Neural cell (in vitro differentiated cells): Measurements from ENCODE around the gene NUDT3. TPM values are rescaled to one million over a fixed set of nuclear protein-coding genes. Genes with fewer than 3 reads are reported as not detected.

Source experiments
- H2AFZ ChIP-seq: fragments of 200-600, 300-800 bp; sonication (generic), shearing (Covaris generic); 2 replicates; pipeline ENCODE4 v1.6.0; 2014; ENCODE audit warnings: low read depth, mild to moderate bottlenecking, antibody characterized with exemption, low read length, moderate library complexity
- H3F3A ChIP-seq: fragments of 200-600 bp; shearing (Covaris generic); 2 replicates; pipeline ENCODE4 v1.6.1; 2016; ENCODE audit warnings: mild to moderate bottlenecking, moderate library complexity, mixed read lengths, antibody characterized with exemption, low read length; ENCODE audit not compliant: insufficient read depth, poor library complexity, severe bottlenecking
- H3K27ac ChIP-seq: fragments of 200-600, 300-800 bp; sonication (generic), shearing (Covaris generic); 2 replicates; pipeline ENCODE4 v1.5.1; 2014; ENCODE audit warnings: mild to moderate bottlenecking, low read length, moderate library complexity
- H3K27me3 ChIP-seq: fragments of 300-800, 200-600 bp; sonication (generic), shearing (Covaris generic); 2 replicates; pipeline ENCODE4 v1.6.0; 2014; ENCODE audit warnings: mild to moderate bottlenecking, low read depth, low read length, moderate library complexity; ENCODE audit not compliant: insufficient read depth
- H3K36me3 ChIP-seq: fragments of 300-800, 200-600 bp; sonication (generic), shearing (Covaris generic); 2 replicates; pipeline ENCODE4 v1.5.1; 2014; ENCODE audit warnings: mild to moderate bottlenecking, antibody characterized with exemption, low read length, moderate library complexity; ENCODE audit not compliant: insufficient read depth
- H3K4me2 ChIP-seq: fragments of 300-800, 200-600 bp; sonication (generic), shearing (Covaris generic); 2 replicates; pipeline ENCODE4 v1.6.0; 2014; ENCODE audit warnings: mild to moderate bottlenecking, low read length
- H3K4me3 ChIP-seq: fragments of 300-800, 200-600 bp; sonication (generic), shearing (Covaris generic); 2 replicates; pipeline ENCODE4 v1.5.1; 2014; ENCODE audit warnings: mild to moderate bottlenecking, low read length, moderate library complexity
- H3K79me2 ChIP-seq: fragments of 200-600 bp; shearing (Covaris generic); replicated peaks from 2 replicates; pipeline ENCODE4 v1.6.0; 2014; ENCODE audit warnings: mild to moderate bottlenecking, low read length, moderate library complexity; ENCODE audit not compliant: insufficient read depth
- H3K9ac ChIP-seq: fragments of 300-800, 200-600 bp; sonication (generic), shearing (Covaris generic); 2 replicates; pipeline ENCODE4 v1.6.1; 2016; ENCODE audit warnings: mild to moderate bottlenecking, low read length, mixed read lengths
- H3K9me2 ChIP-seq: fragments of 200-600 bp; shearing (Covaris generic); 2 replicates; pipeline ENCODE4 v1.6.1; 2016; ENCODE audit warnings: mild to moderate bottlenecking, low read length, mixed read lengths; ENCODE audit not compliant: insufficient read depth
- H3K9me3 ChIP-seq: fragments of 200-600, 300-800 bp; sonication (generic), shearing (Covaris generic); 2 replicates; pipeline ENCODE4 v1.6.1; 2016; ENCODE audit warnings: mild to moderate bottlenecking, mixed run types, low read length, moderate library complexity, mixed read lengths
- H4K20me1 ChIP-seq: fragments of 200-600 bp; shearing (Covaris generic); 2 replicates; pipeline ENCODE4 v1.6.1; 2016; ENCODE audit warnings: mild to moderate bottlenecking, mixed run types; ENCODE audit not compliant: insufficient read depth
- CTCF ChIP-seq: fragments of 450-650 bp; IDR thresholded peaks from 2 replicates; pipeline ENCODE4 v1.5.1; 2014; ENCODE audit warnings: antibody characterized with exemption, mild to moderate bottlenecking, moderate library complexity; ENCODE audit not compliant: poor library complexity, severe bottlenecking
- EP300 ChIP-seq: fragments of 450-650 bp; conservative IDR thresholded peaks from 2 replicates; pipeline ENCODE4 v1.6.1; 2014; ENCODE audit warnings: antibody characterized with exemption, mild to moderate bottlenecking, moderate library complexity; ENCODE audit not compliant: poor library complexity, severe bottlenecking
- EZH2 ChIP-seq: fragments of 200-600, 300-800 bp; shearing (Covaris generic), sonication (generic); IDR thresholded peaks from 2 replicates; pipeline ENCODE4 v1.6.1; 2014; ENCODE audit warnings: antibody characterized with exemption, low read length, borderline replicate concordance, mild to moderate bottlenecking; ENCODE audit not compliant: insufficient read depth, poor library complexity, severe bottlenecking
- MXI1 ChIP-seq: fragments of 450-650 bp; conservative IDR thresholded peaks from 2 replicates; pipeline ENCODE4 v1.6.1; 2014; ENCODE audit warnings: antibody characterized with exemption, mild to moderate bottlenecking; ENCODE audit not compliant: poor library complexity, severe bottlenecking
- POLR2AphosphoS5 ChIP-seq: IDR thresholded peaks from 2 replicates; pipeline ENCODE4 v1.6.1; 2012
- SMC3 ChIP-seq: fragments of 450-650 bp; conservative IDR thresholded peaks from 2 replicates; pipeline ENCODE4 v1.6.1; 2014; ENCODE audit warnings: antibody characterized with exemption, mild to moderate bottlenecking, moderate library complexity; ENCODE audit not compliant: poor library complexity
- TAF1 ChIP-seq: IDR thresholded peaks from 2 replicates; pipeline ENCODE4 v1.6.1; 2012; ENCODE audit warnings: low read depth
- polyA plus RNA-seq: library from polyadenylated mRNA; depleted of rRNA; stranded (reverse); fragments of >200 nt; gene quantifications from 2 replicates; pipeline ENCODE4 v1.2.3, GENCODE V29; 2014
- TF ChIP-seq, protein P1 (sequence below): IDR thresholded peaks from 2 replicates; pipeline ENCODE4 v1.6.1; 2012; ENCODE audit warnings: borderline replicate concordance

The NUDT3 gene
- polyA plus RNA-seq, 1 donor from 2014 or later: 80.2 TPM

GRCh38 chr6:34315780-34316179 lies 76.7 kb downstream of the NUDT3 start:
- no peak overlapping the region for H3K4me3 ChIP-seq
- TF ChIP-seq TAF1 (no peak), EZH2 (no peak), POLR2AphosphoS5 (no peak), EP300 (no peak)
- TF ChIP-seq, protein P1, sequence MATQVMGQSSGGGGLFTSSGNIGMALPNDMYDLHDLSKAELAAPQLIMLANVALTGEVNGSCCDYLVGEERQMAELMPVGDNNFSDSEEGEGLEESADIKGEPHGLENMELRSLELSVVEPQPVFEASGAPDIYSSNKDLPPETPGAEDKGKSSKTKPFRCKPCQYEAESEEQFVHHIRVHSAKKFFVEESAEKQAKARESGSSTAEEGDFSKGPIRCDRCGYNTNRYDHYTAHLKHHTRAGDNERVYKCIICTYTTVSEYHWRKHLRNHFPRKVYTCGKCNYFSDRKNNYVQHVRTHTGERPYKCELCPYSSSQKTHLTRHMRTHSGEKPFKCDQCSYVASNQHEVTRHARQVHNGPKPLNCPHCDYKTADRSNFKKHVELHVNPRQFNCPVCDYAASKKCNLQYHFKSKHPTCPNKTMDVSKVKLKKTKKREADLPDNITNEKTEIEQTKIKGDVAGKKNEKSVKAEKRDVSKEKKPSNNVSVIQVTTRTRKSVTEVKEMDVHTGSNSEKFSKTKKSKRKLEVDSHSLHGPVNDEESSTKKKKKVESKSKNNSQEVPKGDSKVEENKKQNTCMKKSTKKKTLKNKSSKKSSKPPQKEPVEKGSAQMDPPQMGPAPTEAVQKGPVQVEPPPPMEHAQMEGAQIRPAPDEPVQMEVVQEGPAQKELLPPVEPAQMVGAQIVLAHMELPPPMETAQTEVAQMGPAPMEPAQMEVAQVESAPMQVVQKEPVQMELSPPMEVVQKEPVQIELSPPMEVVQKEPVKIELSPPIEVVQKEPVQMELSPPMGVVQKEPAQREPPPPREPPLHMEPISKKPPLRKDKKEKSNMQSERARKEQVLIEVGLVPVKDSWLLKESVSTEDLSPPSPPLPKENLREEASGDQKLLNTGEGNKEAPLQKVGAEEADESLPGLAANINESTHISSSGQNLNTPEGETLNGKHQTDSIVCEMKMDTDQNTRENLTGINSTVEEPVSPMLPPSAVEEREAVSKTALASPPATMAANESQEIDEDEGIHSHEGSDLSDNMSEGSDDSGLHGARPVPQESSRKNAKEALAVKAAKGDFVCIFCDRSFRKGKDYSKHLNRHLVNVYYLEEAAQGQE: no peak
- no peaks in the 10 kb centered on the region for H3K36me3 ChIP-seq
- no peaks in the 10 kb centered on the region for H3K9me2 ChIP-seq
- H3K4me2 ChIP-seq: no peak overlapping the region
- no peaks in the 10 kb centered on the region for H3K27me3 ChIP-seq
- no peaks in the 10 kb centered on the region for H4K20me1 ChIP-seq
- H2AFZ ChIP-seq: no peak overlapping the region
- peaks cover 16% of the 10 kb centered on the region for H3K79me2 ChIP-seq
- H3K27ac ChIP-seq: no peak overlapping the region
- H3K9ac ChIP-seq: no peak overlapping the region
- no peaks in the 10 kb centered on the region for H3F3A ChIP-seq
- no peaks in the 10 kb centered on the region for H3K9me3 ChIP-seq

- peaks cover 16% of the 10 kb centered on the region for H3K79me2 ChIP-seq
- no peaks in the 10 kb centered on the region for H3K9me2 ChIP-seq
- no peaks in the 10 kb centered on the region for H3F3A ChIP-seq
- no peaks in the 10 kb centered on the region for H3K36me3 ChIP-seq
- H2AFZ ChIP-seq: no peak overlapping the region
- no peaks in the 10 kb centered on the region for H4K20me1 ChIP-seq
- no peak overlapping the region for H3K9ac ChIP-seq
- TF ChIP-seq MXI1: no peak
- TF ChIP-seq, protein P1: no peak
- TF ChIP-seq CTCF: no peak
- no peak for TF ChIP-seq SMC3
- TF ChIP-seq EZH2: no peak
- no peak for TF ChIP-seq POLR2AphosphoS5
- no peak for TF ChIP-seq TAF1
- no peak overlapping the region for H3K27ac ChIP-seq
- H3K4me2 ChIP-seq: no peak overlapping the region
- H3K4me3 ChIP-seq: no peak overlapping the region
- H3K9me3 ChIP-seq: no peaks in the 10 kb centered on the region
- H3K27me3 ChIP-seq: no peaks in the 10 kb centered on the region
These were observed 77.2 kb downstream of the NUDT3 start for GRCh38 chr6:34315256-34315655.
